HL-60/S4 (cell line): ENCODE data around the gene RBM19.

ENCODE experiments used
- in situ Hi-C: fragments of 300-500 bp; cut with MboI; formaldehyde crosslinking; loops from 2 replicates; pipeline ENCODE4 v1.14.3; 2022; ENCODE audit warnings: low sequenced_read_pairs

Gene RBM19

GRCh38 chr12:113863455-113863845, 102.7 kb downstream of the RBM19 start:
- in situ Hi-C loops: loop anchor here (25.0 kb wide), 1 partner anchor 651 kb away; the partner anchor contains the start of gene TPCN1

DNA sequence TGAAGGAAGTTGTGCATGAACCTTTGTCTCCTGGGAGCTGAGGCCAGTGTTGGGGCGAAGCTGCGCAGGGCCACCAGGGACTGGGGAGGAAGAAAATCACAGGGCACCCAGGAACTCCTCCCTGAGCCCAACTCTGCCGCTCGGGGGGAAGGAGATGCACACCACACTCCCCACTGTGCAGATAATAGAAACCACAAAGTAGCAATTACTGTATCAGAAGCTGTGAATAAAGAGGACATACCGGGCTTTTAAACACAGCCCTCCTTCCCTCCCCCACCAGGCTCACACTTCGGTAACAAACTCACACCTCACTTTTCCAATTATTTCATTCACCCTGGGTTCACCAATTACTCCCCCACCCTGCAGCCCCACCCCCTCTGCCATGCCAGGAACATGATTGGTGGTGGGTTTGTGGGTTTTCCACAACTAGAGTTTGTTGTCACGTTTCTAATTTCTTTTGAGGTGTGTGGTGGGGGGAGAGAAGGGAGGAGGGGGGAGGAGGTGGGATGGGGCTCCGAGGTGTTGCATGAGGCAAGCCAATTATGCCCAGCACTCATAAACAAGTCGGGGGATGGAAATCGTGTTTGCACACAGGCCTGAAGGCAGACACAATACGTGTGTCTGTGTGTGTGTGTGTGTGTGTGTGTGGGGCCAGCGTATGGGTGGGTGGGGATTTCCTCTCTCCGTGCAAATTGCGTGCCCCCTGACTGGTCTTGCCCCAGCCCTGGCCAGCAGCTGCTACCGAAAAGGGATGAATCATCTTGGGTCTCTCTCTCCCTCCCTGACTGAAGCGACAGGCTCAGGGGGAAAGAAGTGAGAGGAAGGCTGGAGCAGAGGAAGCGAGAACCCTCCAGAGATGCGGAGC, 103.3 kb downstream of the RBM19 start:
- in situ Hi-C loops: loop anchor here (25.0 kb wide), 1 partner anchor 651 kb away; the partner anchor contains the start of gene TPCN1

GRCh38 chr12:113861708-113862312, 104.3 kb downstream of the RBM19 start:
- in situ Hi-C loops: loop anchor here (25.0 kb wide), 1 partner anchor 650 kb away; the partner anchor contains the start of gene TPCN1

DNA sequence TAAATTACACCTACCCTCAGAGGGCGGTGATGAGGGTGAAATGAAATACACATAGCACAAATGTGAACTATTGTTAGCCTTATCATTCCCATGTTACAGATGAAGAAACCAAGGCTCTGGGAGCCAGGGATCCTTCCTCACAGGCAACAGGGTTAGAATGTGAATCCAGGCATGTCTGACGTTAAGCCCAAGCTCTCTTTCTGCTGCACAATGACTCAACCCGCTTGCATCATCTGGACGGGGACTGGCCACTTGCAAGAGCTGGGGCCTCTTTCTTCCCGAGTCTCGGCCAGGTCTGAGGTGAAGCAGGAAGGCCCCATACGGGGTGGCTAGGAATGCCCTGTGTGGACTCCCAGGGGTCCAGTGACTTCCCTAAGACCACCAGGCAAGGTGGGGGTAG, 105.2 kb downstream of the RBM19 start:
- in situ Hi-C loops: loop anchor here (25.0 kb wide), 1 partner anchor 649 kb away; the partner anchor contains the start of gene TPCN1

- in situ Hi-C loops: loop anchor here (25.0 kb wide), 1 partner anchor 648 kb away; the partner anchor contains the start of gene TPCN1
Measured at GRCh38 chr12:113860059-113860820, 105.9 kb downstream of the RBM19 start.

GRCh38 chr12:113858841-113859386, 107.2 kb downstream of the RBM19 start:
- in situ Hi-C loops: loop anchor here (25.0 kb wide), 1 partner anchor 647 kb away; the partner anchor contains the start of gene TPCN1

GRCh38 chr12:113857371-113857770, 108.8 kb downstream of the RBM19 start:
- in situ Hi-C loops: loop anchor here (25.0 kb wide), 1 partner anchor 645 kb away; the partner anchor contains the start of gene TPCN1

DNA sequence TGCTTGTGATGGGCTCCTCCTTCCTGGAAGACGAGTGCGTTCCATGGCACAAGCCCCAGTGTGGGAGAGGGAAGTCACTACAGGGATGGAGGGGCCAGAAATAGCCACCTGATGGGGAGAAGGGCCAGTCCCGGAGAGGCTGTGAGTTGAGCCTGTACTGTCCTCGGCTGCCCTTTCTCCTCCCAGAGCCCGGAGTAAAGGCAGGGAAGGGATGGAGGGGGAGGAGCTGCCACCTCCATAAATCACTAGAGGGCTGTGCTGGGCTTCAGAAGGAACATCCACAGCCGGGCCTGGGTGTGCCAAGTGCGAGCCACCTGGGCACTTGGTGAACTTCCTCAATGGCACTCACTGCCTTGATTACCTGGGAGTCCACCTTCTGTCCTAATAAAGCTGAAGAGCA, 110.1 kb downstream of the RBM19 start:
- in situ Hi-C loops: loop anchor here (25.0 kb wide), 1 partner anchor 644 kb away; the partner anchor contains the start of gene TPCN1

DNA sequence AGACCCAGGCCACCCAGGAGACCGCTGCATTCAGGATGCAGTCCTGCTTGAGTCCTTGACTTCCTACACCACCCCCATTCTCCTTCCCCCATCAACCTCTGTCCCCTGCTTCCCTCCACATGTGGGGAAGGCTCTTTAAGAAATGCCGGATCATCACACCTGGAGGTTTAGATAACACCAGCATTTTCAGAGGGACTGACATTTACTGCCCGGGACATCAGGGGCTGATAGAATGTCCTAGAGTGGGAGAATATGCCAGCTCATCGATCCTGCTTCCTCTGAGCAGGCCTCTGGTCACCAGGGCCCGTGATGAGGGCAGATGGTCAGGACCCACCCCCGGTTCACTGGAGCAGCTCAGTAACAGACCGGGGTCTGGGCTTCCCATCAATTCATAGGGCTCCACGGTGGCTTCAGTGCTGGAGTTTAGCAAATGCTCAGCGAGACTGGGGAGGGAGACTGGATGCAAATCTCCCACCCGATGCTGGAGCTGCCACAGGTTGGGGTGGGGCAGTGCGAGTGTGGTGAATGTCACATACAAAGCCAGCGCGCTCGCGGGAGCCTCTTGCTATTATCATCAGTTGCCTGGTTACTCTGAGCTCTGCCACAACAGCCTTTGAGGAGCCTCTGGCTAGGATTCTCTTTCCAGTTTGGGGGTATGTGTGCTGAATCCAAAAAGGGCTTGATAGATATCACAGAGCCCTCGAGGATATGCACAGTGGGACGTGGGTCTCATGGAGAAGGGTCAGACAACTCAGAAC, 111.6 kb downstream of the RBM19 start:
- in situ Hi-C loops: loop anchor here (25.0 kb wide), 1 partner anchor 642 kb away; the partner anchor contains the start of gene TPCN1

DNA sequence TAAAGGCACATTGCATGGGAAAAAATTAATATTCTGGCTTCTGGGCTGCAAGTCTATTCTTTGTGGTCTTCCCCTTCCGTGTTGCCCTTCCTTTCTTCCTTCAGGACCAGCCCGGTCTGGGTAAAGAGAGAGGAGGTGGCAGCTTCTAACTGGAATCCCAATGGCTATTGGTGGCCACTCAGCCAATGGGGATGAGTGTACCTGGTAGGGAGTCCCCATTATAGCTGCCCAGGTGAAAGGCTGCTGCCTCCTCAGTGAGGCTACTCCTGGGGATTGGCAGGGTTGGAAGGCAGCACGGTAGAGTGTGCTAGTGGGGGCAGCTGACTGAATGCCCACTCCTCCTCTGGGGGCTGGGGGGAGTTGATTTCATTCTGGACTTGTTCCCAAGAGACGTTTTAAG, 112.6 kb downstream of the RBM19 start:
- in situ Hi-C loops: loop anchor here (25.0 kb wide), 1 partner anchor 641 kb away; the partner anchor contains the start of gene TPCN1

GRCh38 chr12:113852695-113853490, 113.2 kb downstream of the RBM19 start:
- in situ Hi-C loops: loop anchor here (25.0 kb wide), 1 partner anchor 641 kb away; the partner anchor contains the start of gene TPCN1

DNA sequence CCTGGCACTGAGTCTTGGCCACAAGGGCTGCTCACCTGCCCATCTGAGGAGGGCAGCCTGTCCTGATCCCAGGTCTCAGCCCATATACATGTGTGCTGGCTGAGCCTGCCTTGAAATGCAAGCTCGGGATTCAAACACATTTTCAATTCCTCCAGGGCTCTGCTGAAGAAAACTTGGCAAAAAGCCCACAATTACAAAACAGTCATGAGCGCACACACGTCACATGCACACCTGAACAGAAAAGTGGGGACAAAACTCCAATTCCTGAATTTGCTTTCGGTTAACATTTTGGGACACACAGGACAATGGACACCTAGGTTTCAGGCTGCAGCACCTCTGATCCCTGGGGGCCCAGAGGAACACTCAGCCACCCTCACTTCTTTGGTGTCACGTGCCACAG, 113.9 kb downstream of the RBM19 start:
- in situ Hi-C loops: loop anchor here (25.0 kb wide), 1 partner anchor 640 kb away; the partner anchor contains the start of gene TPCN1

GRCh38 chr12:113850309-113851056, 115.6 kb downstream of the RBM19 start:
- in situ Hi-C loops: loop anchor here (25.0 kb wide), 1 partner anchor 638 kb away; the partner anchor contains the start of gene TPCN1

DNA sequence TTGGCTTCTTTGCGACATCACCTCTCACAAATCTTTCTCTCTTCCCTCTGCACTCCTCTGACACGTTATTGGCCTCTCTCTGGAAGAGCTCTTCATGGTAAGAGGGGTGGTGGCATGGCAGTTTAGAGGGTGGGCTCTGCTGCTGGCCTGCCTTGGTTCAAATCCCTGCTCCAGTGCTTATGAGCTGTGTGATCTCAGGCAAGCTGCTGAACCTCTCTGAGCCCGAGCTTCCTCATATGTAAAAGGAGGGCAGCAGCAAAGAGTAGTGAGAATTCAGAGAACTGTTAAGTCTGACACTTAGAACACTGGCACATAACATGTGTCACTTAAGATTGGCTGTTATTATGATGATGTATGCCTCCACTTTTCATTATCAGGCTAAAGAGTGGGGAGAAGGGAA, 118.3 kb downstream of the RBM19 start:
- in situ Hi-C loops: no loop called here

- in situ Hi-C loops: no loop called here
Measured at GRCh38 chr12:113846883-113847755, 119.0 kb downstream of the RBM19 start.

- in situ Hi-C loops: no loop called here
Measured at GRCh38 chr12:113845900-113846674, 120.0 kb downstream of the RBM19 start.
